GM23338 (cell line): ENCODE data around the gene VEGFA. TPM values are rescaled to one million over a fixed set of nuclear protein-coding genes. Genes with fewer than 3 reads are reported as not detected.

Experiments
- ATAC-seq: fragments of 200-7000 bp; cut with Tn5 transposase; 3 replicates; pipeline ENCODE4 v1.9.1; 2020
- DNase-seq: peaks from one replicate; pipeline ENCODE4 v3.0.0-alpha.2; 2015; ENCODE audit warnings: low spot score
- H2AFZ ChIP-seq: fragments of 200-600 bp; sonication (generic); 2 replicates; pipeline ENCODE4 v1.8.0; 2016; ENCODE audit warnings: antibody characterized with exemption, mild to moderate bottlenecking, moderate library complexity
- H3F3A ChIP-seq: fragments of 200-600 bp; sonication (generic); replicated peaks from 2 replicates; pipeline ENCODE4 v1.8.0; 2017; ENCODE audit warnings: antibody characterized with exemption, mixed run types, low read depth
- H3K27ac ChIP-seq: fragments of 200-600 bp; sonication (generic); 2 replicates; pipeline ENCODE4 v1.6.1; 2016; ENCODE audit warnings: low read depth
- H3K27me3 ChIP-seq: fragments of 200-600 bp; sonication (generic); 2 replicates; pipeline ENCODE4 v1.8.0; 2016; ENCODE audit warnings: mild to moderate bottlenecking, mixed run types, moderate library complexity; ENCODE audit not compliant: insufficient read depth
- H3K36me3 ChIP-seq: fragments of 200-600 bp; sonication (generic); 2 replicates; pipeline ENCODE4 v1.8.0; 2016; ENCODE audit warnings: mild to moderate bottlenecking; ENCODE audit not compliant: insufficient read depth
- H3K4me1 ChIP-seq: fragments of 200-600 bp; sonication (generic); 2 replicates; pipeline ENCODE4 v1.8.0; 2016; ENCODE audit warnings: mild to moderate bottlenecking, moderate library complexity; ENCODE audit not compliant: insufficient read depth
- H3K4me2 ChIP-seq: fragments of 200-600 bp; sonication (generic); 2 replicates; pipeline ENCODE4 v1.7.1; 2017; ENCODE audit warnings: mixed run types
- H3K4me3 ChIP-seq: fragments of 200-600 bp; sonication (generic); 2 replicates; pipeline ENCODE4 v1.6.1; 2016; ENCODE audit warnings: mixed run types
- H3K79me2 ChIP-seq: fragments of 200-600 bp; sonication (generic); replicated peaks from 2 replicates; pipeline ENCODE4 v1.8.0; 2017; ENCODE audit warnings: mild to moderate bottlenecking; ENCODE audit not compliant: insufficient read depth
- H3K9me2 ChIP-seq: fragments of 200-600 bp; sonication (generic); 2 replicates; pipeline ENCODE4 v1.8.0; 2017; ENCODE audit not compliant: insufficient read depth
- H4K20me1 ChIP-seq: fragments of 200-600 bp; sonication (generic); replicated peaks from 2 replicates; pipeline ENCODE4 v1.8.0; 2017; ENCODE audit warnings: mild to moderate bottlenecking; ENCODE audit not compliant: insufficient read depth
- H3K27ac Mint-ChIP-seq: 2 replicates; pipeline ENCODE4 v1.8.0; 2020; ENCODE audit warnings: inconsistent platforms, mild to moderate bottlenecking, moderate library complexity, mixed read lengths
- H3K27me3 Mint-ChIP-seq: 3 replicates; pipeline ENCODE4 v1.8.0; 2022; ENCODE audit warnings: low read depth, mild to moderate bottlenecking, moderate library complexity, mixed read lengths, inconsistent platforms; ENCODE audit not compliant: insufficient read depth, poor library complexity
- H3K36me3 Mint-ChIP-seq: 3 replicates; pipeline ENCODE4 v1.8.0; 2021; ENCODE audit warnings: low read depth, mild to moderate bottlenecking, inconsistent platforms, moderate library complexity, mixed read lengths
- H3K4me1 Mint-ChIP-seq: 3 replicates; pipeline ENCODE4 v1.8.0; 2020; ENCODE audit warnings: mild to moderate bottlenecking, inconsistent platforms, mixed read lengths
- H3K4me3 Mint-ChIP-seq: 3 replicates; pipeline ENCODE4 v1.8.0; 2021; ENCODE audit warnings: moderate library complexity, mild to moderate bottlenecking, inconsistent platforms, mixed read lengths
- H3K9me3 Mint-ChIP-seq: 3 replicates; pipeline ENCODE4 v1.8.0; 2020; ENCODE audit warnings: moderate library complexity, mild to moderate bottlenecking, inconsistent platforms, mixed read lengths
- CREB1 ChIP-seq: fragments of 250-450 bp; sonication (Bioruptor Pico); IDR thresholded peaks from 2 replicates; pipeline ENCODE4 v1.5.0; 2020; ENCODE audit warnings: low read depth, mild to moderate bottlenecking, moderate library complexity
- EZH2 ChIP-seq: fragments of 200-600 bp; sonication (generic); IDR thresholded peaks from one replicate; pipeline ENCODE4 v1.8.0; 2017; ENCODE audit warnings: antibody characterized with exemption, mild to moderate bottlenecking, low read depth; ENCODE audit not compliant: unreplicated experiment
- JUNB ChIP-seq: IDR thresholded peaks from one replicate; pipeline ENCODE4 v1.6.1; 2016; ENCODE audit warnings: antibody characterized with exemption; ENCODE audit not compliant: unreplicated experiment
- NANOG ChIP-seq: IDR thresholded peaks from 2 replicates; pipeline ENCODE4 v1.6.1; 2016; ENCODE audit warnings: antibody characterized with exemption, borderline replicate concordance
- POLR2AphosphoS5 ChIP-seq: IDR thresholded peaks from 2 replicates; pipeline ENCODE4 v1.6.1; 2016; ENCODE audit warnings: antibody characterized with exemption, low read depth
- STAT1 ChIP-seq: IDR thresholded peaks from one replicate; pipeline ENCODE4 v1.6.1; 2016; ENCODE audit warnings: antibody characterized with exemption; ENCODE audit not compliant: unreplicated experiment
- ZNF114 ChIP-seq: fragments of 250-450 bp; sonication (Bioruptor Pico); IDR thresholded peaks from 2 replicates; pipeline ENCODE4 v1.5.0; 2020; ENCODE audit warnings: mild to moderate bottlenecking, moderate library complexity
- polyA plus RNA-seq: library from polyadenylated mRNA; unstranded; fragments of >200 nt; fragmentation: Nextera tagmentation; extraction: Ambion mirVana; gene quantifications from 2 replicates; pipeline ENCODE4 v1.2.1, GENCODE V29; 2016
- total RNA-seq: library from RNA; depleted of rRNA; stranded (reverse); fragments of >200 nt; shearing (Covaris generic); gene quantifications from 2 replicates; pipeline ENCODE4 v1.2.3, GENCODE V29; 2014
- TF ChIP-seq, protein P1 (sequence below): IDR thresholded peaks from 2 replicates; pipeline ENCODE4 v1.6.1; 2016; ENCODE audit warnings: antibody characterized with exemption
- TF ChIP-seq, protein P2 (sequence below): fragments of 250-450 bp; sonication (Bioruptor Pico); IDR thresholded peaks from 2 replicates; pipeline ENCODE4 v1.5.0; 2020; ENCODE audit warnings: mild to moderate bottlenecking, moderate library complexity
- TF ChIP-seq, protein P3 (sequence below), 2 experiments: fragments of 200-600 bp in 1 of 2; sonication (generic) in 1 of 2; conservative IDR thresholded peaks; 2 replicates each; pipeline versions ENCODE4 v1.5.1 to v1.6.1; 2016 to 2017; ENCODE audit warnings: antibody characterized with exemption in 2 of 2, low read depth in 2 of 2, mild to moderate bottlenecking in 2 of 2, moderate library complexity in 1 of 2

The VEGFA gene
- total and polyA plus RNA-seq, 2 experiments from 2014 or later, result 10.9 to 61.1 TPM

DNA sequence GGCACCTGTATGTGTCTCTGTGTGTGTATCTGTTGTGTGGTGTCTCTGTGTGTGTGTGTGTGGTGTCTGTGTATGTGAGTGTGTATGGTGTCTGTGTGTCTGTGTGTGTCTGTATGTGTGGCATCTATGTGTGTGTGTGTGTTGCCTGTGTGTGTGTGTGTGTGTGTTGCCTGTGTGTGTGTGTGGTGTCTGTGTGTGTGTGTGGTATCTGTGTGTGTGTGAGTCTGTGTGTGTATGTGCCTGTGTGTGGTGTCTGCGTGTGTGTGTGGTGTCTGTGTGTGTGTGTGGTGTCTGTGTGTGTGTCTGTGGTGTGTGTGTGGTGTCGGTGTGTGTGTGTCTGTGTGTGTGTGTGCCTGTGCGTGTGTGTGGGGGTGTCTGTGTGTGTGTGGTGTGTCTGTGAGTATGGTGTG is 31.7 kb upstream of the VEGFA start:
- Histone ChIP-seq H3K4me1 (no peaks in the 10 kb centered on the region), H3F3A (no peaks in the 10 kb centered on the region), H3K27me3 (no peaks in the 10 kb centered on the region), H2AFZ (no peak overlapping the region), H3K79me2 (no peaks in the 10 kb centered on the region), H3K27ac (no peak overlapping the region), H3K4me3 (no peak overlapping the region), H3K36me3 (no peaks in the 10 kb centered on the region), H4K20me1 (no peaks in the 10 kb centered on the region), H3K9me2 (no peaks in the 10 kb centered on the region), H3K4me2 (no peak overlapping the region)
- H3K4me3 Mint-ChIP-seq, result no peak overlapping the region
- TF ChIP-seq, protein P1, sequence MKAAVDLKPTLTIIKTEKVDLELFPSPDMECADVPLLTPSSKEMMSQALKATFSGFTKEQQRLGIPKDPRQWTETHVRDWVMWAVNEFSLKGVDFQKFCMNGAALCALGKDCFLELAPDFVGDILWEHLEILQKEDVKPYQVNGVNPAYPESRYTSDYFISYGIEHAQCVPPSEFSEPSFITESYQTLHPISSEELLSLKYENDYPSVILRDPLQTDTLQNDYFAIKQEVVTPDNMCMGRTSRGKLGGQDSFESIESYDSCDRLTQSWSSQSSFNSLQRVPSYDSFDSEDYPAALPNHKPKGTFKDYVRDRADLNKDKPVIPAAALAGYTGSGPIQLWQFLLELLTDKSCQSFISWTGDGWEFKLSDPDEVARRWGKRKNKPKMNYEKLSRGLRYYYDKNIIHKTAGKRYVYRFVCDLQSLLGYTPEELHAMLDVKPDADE, result no peak
- no peak for TF ChIP-seq EZH2
- TF ChIP-seq CREB1 (CRISPR knock-in tag), result no peak
- TF ChIP-seq, protein P2, sequence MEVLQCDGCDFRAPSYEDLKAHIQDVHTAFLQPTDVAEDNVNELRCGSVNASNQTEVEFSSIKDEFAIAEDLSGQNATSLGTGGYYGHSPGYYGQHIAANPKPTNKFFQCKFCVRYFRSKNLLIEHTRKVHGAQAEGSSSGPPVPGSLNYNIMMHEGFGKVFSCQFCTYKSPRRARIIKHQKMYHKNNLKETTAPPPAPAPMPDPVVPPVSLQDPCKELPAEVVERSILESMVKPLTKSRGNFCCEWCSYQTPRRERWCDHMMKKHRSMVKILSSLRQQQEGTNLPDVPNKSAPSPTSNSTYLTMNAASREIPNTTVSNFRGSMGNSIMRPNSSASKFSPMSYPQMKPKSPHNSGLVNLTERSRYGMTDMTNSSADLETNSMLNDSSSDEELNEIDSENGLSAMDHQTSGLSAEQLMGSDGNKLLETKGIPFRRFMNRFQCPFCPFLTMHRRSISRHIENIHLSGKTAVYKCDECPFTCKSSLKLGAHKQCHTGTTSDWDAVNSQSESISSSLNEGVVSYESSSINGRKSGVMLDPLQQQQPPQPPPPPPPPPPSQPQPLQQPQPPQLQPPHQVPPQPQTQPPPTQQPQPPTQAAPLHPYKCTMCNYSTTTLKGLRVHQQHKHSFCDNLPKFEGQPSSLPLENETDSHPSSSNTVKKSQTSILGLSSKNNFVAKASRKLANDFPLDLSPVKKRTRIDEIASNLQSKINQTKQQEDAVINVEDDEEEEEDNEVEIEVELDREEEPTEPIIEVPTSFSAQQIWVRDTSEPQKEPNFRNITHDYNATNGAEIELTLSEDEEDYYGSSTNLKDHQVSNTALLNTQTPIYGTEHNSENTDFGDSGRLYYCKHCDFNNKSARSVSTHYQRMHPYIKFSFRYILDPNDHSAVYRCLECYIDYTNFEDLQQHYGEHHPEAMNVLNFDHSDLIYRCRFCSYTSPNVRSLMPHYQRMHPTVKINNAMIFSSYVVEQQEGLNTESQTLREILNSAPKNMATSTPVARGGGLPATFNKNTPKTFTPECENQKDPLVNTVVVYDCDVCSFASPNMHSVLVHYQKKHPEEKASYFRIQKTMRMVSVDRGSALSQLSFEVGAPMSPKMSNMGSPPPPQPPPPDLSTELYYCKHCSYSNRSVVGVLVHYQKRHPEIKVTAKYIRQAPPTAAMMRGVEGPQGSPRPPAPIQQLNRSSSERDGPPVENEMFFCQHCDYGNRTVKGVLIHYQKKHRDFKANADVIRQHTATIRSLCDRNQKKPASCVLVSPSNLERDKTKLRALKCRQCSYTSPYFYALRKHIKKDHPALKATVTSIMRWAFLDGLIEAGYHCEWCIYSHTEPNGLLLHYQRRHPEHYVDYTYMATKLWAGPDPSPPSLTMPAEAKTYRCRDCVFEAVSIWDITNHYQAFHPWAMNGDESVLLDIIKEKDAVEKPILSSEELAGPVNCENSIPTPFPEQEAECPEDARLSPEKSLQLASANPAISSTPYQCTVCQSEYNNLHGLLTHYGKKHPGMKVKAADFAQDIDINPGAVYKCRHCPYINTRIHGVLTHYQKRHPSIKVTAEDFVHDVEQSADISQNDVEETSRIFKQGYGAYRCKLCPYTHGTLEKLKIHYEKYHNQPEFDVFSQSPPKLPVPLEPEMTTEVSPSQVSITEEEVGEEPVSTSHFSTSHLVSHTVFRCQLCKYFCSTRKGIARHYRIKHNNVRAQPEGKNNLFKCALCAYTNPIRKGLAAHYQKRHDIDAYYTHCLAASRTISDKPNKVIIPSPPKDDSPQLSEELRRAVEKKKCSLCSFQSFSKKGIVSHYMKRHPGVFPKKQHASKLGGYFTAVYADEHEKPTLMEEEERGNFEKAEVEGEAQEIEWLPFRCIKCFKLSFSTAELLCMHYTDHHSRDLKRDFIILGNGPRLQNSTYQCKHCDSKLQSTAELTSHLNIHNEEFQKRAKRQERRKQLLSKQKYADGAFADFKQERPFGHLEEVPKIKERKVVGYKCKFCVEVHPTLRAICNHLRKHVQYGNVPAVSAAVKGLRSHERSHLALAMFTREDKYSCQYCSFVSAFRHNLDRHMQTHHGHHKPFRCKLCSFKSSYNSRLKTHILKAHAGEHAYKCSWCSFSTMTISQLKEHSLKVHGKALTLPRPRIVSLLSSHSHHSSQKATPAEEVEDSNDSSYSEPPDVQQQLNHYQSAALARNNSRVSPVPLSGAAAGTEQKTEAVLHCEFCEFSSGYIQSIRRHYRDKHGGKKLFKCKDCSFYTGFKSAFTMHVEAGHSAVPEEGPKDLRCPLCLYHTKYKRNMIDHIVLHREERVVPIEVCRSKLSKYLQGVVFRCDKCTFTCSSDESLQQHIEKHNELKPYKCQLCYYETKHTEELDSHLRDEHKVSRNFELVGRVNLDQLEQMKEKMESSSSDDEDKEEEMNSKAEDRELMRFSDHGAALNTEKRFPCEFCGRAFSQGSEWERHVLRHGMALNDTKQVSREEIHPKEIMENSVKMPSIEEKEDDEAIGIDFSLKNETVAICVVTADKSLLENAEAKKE (CRISPR knock-in tag), result no peak
- TF ChIP-seq, protein P3, sequence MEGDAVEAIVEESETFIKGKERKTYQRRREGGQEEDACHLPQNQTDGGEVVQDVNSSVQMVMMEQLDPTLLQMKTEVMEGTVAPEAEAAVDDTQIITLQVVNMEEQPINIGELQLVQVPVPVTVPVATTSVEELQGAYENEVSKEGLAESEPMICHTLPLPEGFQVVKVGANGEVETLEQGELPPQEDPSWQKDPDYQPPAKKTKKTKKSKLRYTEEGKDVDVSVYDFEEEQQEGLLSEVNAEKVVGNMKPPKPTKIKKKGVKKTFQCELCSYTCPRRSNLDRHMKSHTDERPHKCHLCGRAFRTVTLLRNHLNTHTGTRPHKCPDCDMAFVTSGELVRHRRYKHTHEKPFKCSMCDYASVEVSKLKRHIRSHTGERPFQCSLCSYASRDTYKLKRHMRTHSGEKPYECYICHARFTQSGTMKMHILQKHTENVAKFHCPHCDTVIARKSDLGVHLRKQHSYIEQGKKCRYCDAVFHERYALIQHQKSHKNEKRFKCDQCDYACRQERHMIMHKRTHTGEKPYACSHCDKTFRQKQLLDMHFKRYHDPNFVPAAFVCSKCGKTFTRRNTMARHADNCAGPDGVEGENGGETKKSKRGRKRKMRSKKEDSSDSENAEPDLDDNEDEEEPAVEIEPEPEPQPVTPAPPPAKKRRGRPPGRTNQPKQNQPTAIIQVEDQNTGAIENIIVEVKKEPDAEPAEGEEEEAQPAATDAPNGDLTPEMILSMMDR (conservative IDR thresholded peaks at IDR 0.05; ENCODE audit: low read depth in 2 of 2), result no peak
- TF ChIP-seq JUNB, result no peak
- TF ChIP-seq NANOG, result no peak
- TF ChIP-seq ZNF114 (CRISPR knock-in tag), result no peak
- no peak for TF ChIP-seq STAT1
- TF ChIP-seq POLR2AphosphoS5, result no peak
- no peak for ATAC-seq
- no peaks in the 10 kb centered on the region for H3K36me3 Mint-ChIP-seq
- no peaks in the 10 kb centered on the region for H3K9me3 Mint-ChIP-seq
- no peak for DNase-seq
- no peak overlapping the region; the same call in 1 of the 2 replicates for H3K27ac Mint-ChIP-seq
- peaks cover 9% of the 10 kb centered on the region for H3K27me3 Mint-ChIP-seq
- peaks cover 24% of the 10 kb centered on the region for H3K4me1 Mint-ChIP-seq
